ENCODE data around the gene KCNMB2.
"Not testable (repeated sequence)": the region's sequence is repeated elsewhere in the genome, so short reads cannot be mapped to it uniquely, and the experiment has no call there.

The KCNMB2 gene

DNA sequence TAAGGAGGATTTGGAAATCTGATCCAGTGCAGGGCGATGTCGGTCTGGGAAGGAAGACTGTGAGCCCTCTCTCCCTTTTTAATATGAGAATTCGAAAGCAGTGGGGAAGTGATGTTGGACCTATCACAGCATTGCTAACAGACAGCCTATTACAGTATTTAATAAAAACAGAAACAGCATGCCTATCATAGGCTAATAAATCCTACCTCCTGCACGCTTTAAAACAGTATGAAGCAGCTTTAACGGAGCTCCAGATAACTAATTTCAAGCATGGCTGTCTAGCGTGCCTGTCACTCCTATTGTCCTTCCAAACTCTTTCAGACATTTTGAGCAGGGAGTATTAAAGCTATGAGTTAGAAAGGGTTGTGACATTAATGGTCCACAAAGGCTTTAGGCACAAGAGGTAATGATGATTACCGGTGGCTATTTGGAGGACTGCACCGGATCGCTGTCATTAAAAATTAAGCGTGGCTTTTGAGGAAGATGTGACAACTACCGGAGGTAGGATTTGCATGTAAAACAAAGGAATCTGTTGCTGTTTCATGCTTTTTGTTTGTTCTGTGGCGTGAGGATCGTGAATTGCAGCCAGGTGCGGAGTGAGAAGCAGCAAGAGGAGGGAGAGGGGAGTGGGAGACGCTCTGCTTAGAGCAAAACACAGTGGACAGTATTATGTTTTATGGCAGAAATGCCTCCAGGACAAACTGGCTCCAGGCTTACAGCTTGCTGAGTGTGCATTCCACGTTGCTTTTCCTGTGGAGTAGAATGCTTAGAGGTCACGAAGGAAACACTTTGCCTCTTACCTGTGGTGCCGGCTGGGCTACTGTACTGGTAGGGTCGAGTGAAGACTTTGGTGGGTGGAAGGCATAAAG is at the start of gene KCNMB2:
TSS of gene KCNMB2 (plus strand) at position 226 of the 869 bp plus-strand sequence.
- DNase-seq, result no peak

DNA sequence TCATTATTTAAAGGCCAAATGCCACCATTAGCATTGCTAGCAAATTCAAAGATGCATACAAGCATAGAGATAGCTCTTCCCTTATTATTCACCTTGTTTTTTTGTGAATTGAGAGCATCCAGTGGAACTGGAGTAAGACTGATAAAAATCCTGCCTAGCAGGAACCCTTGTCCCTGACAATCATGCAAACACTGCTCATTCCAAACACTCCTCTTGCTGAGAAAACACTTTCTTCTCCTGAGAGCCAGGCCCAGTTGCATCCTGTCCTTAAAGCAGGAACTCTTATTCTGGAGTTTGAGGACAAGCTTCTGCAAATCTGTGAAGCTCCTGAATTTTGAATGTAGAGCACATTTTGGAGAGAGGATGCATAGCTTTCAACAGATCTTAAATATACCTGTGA is 49.3 kb upstream of the KCNMB2 start:
- no peak for DNase-seq

DNA sequence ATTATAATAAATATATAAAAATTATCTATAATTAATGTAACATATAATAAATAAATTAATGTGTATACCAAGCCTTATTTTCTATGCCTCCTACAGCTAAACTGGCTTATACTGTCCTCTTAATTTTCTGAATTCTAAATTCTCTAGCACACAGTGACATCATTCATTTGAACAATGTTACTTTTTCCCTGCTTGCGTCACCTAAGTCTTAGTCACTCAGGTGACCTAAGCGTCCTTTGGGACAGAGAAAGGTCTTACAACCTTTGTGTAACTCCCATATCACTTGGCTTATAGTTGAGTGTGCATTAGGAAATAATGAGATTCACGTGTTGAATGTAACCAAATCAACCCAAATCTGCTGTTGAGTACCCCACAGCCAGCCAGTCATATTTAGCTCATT is 48.5 kb upstream of the KCNMB2 start:
- DNase-seq, result no peak

DNA sequence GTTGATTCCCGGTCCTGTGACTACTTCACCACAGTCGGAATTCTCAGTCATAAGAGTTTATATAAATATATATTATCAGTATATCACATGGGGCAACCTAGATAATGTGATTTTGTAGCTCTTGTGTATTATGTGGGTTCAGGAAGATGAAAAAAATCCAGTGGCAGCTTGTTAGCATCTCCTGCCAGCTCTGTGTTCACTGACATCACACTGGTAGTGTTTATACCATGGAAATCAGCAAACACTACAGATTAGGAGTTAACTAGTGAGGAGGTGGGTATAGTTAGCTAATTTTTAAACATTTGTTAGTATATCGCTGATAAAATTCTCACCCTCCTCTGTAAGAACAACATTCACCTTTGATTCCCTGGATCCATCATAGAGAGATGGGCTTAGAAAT is 44.5 kb upstream of the KCNMB2 start:
- DNase-seq, result no peak

DNA sequence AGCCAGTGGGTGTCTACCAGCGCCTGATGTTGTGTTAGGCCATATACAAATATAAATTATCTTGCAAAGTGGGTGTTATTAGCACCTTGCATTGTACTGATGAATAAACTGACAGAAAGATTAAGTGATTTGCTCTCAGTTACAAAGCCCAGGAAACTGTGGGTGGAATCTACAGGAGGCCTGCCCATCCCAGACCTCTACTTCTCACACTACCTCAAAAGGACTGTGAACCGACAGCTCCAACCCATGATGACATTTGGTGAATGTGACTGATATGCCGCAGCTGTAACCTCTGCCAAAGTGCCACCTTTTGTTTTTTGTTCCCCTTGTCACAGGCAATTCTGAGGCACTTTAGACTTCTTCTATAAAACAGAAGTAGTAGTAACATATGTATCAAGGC is 43.7 kb upstream of the KCNMB2 start:
- no peak for DNase-seq

DNA sequence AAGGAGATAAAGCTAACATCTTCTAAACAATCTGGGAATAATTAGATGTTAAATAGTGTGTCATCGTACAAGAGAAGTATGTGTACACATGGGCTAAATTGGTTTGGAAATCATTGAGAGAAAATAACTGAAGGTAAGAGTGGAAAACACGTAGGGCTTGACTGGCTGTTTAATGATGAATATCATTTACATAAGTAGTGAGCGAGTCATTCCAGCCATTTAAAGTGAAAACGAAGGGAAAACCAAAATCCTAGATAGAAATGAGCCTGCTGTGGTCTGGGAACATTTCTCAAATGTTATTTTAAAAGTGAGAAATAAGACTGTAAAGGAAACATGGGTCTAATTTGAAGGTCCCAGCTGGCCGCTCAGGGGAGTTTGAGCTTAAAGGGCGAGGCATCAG is 41.9 kb upstream of the KCNMB2 start:
- DNase-seq, result no peak

DNA sequence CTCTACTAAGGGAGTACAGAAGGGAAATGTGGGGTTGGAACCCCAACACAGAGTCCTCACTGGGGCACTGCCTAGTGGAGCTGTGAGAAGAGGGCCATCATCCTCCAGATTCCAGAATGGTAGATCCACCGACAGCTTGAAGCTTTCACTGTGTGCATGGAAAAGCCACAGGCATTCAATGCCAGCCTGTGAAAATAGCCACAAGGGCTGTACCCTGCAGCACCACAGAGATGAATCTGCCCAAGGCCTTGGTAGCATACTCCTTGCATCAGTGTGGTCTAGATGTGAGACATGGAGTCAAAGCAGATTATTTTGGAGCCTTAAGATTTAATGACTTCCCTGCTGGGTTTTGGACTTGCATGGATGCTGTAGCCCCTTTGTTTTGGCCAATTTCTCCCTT is 39.3 kb upstream of the KCNMB2 start:
- no peak for DNase-seq

DNA sequence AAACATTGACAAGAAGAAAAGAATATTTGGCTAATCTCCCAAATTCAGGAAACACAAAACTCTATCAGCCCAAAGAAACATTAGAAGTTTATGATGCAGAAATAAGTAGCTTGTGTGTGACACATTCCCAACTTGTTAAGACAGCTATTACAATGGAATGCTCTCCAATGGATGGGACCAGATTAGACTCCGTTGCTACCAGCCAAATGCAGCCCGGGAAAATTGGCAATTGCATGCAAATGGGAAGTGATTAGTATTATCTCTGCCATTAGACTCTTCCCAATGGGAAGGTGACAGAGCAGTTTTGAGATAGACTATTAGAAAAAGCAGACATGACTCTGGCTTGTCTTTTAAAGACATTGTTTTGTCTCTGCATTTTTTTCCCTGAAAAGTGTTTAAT is 37.4 kb upstream of the KCNMB2 start:
- no peak for DNase-seq

DNA sequence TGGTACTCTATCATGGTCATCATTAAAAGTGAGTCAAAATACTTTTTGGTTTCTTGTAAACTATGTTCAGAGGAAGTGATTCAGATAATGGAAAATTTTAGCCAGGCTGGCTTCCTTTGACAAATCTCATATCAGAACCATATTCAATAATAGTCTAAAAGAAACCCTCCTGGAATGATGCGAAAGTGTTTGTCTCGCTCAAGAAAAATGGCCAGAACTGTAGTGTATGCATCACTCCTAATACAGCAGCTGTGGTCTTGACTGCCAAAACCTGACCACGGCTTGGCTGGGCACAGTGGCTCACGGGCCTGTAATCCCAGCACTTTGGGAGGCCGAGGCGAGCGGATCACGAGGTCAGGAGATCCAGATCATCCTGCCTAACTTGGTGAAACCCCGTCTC is 35.6 kb upstream of the KCNMB2 start:
- peak; percentile 21 for DNase-seq

DNA sequence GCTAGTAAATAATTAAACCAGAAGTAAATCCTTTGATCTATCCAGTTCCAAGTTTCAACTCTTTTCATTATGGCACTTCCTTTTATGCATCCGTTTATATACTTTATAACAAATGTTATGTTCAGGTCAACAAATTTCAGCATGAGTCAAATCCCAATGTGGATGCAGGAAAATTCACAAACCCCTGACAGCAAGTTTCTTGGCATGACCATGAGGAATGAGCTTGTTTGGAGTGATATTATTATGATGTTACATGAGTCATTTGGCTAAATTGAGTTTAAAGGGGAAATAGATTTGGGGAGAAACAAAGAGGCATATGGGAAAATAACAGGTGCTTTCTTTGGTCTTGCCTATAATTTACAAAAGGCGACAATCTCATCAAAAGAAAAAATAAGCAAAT is 32.1 kb upstream of the KCNMB2 start:
- DNase-seq, result no peak

DNA sequence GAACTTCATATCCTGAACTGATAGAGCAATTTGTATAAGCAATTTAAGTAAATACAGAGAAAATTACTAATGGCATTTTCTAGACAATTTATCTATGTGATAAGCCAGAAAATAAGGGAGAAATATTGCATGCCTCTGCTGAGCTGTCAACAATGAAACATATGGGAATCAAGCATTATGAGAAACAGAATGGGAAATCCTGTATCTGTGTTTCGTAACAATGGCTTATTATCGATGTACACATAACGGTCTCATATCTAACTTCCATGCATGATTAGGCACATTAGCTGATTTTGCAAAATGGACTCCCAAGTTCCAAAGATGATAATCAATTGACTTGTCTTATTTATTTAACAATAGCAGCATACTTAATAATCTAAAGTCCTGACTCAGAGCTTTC is 30.4 kb upstream of the KCNMB2 start:
- no peak for DNase-seq

DNA sequence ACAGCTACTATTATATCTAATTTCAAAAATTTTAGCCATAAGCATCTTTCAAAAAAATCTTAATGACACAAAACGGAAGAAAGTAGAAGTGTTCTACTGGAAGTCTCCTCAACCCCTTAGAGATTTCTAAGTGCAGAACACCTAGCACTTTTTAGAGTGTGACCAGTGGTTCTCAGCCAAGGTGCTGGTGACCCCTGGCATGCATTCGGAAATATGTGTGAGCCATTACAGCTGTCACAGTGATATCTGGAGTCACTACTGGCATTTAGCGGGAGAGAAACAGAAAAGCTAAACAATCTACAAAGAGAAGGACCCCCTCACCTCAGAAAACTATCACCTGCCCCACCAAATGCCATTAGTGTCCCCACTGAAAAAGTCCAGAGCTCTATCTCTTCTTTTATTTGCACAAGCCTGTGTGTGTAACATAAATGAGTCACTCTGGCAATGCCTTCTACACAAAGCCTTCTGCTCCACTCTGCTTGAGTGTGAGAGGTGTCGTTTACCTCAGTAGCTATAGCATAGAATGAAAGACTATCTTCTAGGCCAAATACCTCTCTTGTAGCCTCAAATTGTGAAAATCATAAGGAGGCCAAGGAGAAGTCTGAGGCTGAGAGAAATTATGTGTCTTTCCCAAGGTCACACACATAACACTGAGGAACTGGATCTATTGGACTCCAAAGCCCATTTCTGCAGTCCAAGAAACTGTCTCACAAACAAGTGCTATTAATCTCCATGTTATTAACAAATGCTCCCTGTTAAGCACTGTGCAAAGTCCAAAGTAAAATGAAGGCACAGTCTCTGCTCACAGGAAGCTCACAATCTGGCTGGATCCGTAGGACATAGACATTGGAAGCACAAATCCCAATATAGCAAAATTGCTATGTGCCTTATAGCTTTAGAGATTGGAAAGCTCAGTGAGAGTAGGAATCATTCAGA is 28.5 kb upstream of the KCNMB2 start:
- DNase-seq, result no peak

DNA sequence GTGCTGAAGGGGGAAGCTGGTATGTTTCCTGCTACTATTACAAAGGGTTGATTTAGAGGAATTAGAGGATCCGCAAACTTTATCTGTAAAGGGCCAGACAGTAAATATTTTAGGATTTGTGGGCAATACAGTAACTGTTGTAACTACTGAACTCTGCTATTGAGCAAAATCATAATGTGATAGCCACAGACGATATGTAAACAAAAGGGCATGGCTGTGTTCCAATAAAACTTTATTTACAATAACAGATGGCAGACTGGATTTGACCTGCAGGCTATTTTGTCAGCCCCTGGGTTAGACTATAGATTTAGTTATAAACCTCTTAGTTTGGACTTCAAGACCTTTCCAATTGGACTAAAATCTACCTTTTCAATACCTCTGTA is 27.8 kb upstream of the KCNMB2 start:
- no peak for DNase-seq

DNA sequence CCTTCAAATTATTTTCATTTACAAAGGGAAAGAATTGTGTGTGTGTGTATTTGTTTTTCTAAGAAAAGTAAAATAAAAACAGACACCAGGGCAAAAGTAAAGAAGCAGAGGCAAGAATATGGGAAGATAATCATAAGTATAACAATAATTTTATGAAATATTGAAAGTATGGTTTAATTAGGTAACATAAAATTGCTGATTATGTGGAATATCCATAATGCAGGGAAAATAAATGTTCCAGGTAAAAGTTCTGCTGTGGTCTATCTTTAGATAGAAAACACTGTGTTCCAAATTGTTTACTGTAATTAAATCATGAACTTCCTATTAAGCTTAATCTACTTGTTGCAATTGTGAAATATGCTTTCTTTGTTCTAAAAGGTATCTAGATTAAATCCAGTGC is 25.7 kb upstream of the KCNMB2 start:
- DNase-seq, result no peak

DNA sequence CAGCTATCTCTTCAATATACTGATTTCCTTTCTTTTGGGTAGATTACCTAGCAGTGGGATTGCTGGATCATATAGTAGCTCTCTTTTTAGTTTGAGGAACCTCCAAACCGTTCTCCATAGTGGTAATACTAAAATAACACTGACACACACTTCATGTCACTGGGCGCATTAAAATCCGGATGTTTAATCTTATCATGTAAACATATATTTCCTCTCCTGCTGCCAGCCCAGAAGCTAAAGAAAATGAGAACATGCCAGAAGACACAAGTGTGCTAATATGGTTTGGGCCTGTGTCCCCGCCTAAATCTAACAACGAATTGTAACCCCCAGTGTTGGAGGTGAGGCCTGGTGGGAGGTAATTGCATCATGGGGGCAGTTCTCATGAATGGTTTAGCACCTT is 23.6 kb upstream of the KCNMB2 start:
- DNase-seq, result no peak

DNA sequence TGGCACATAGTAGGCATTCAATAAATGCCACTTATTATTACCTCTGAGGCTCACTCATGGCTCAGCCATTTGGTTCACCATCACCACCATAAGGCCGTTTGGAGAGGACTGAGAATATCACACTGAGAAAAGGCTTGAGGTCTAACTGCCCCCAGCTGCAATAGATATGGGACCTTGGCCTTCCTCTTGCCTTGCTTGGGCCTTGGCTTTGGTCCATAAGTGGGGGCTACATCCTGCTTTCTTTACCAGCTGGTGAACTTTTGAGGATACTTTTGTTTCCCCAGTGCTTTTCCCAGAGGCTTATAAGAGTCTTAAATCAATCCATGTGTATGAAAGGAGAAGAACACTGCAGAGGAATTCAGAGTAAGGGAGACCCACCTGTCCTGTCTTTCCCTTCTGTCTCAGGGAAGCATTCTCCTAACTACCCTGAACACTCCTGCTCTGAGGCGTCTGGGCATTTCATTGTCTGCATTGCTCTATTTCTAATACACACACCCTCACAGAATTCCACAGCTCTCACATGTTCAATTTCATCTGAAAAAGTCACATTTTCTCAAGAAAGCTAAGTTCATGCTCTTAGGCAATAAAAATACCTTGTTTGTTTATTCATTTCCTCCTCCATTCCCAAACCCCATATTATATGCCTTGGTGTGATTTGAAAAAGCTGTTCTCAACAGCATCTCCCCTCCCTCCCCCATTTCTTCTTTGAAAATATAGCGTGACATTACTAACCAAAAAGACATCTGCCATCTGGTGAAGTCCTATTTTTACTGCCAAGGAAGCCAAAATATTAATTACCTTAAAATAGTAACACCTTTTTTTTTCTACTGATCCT is 22.5 kb upstream of the KCNMB2 start:
- DNase-seq, result peak; percentile 16

DNA sequence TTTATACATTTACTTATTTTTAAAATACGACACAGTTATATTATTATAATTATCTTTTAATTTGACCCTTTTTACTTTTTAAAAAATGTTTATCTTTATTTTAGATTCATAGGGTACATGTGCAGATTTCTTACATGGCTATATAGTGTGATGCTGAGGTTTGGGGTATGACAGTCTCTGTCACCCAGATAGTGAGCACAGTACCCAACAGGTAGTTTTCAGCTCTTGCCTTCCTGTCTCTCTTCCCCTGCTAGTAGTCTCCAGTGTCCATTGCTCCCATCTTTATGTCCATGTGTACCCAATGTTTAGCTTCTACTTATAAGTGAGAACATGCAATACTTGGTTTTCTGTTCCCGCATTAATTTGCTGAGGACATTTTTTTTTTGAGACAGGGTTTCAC is 21.8 kb upstream of the KCNMB2 start:
- DNase-seq, result no peak

DNA sequence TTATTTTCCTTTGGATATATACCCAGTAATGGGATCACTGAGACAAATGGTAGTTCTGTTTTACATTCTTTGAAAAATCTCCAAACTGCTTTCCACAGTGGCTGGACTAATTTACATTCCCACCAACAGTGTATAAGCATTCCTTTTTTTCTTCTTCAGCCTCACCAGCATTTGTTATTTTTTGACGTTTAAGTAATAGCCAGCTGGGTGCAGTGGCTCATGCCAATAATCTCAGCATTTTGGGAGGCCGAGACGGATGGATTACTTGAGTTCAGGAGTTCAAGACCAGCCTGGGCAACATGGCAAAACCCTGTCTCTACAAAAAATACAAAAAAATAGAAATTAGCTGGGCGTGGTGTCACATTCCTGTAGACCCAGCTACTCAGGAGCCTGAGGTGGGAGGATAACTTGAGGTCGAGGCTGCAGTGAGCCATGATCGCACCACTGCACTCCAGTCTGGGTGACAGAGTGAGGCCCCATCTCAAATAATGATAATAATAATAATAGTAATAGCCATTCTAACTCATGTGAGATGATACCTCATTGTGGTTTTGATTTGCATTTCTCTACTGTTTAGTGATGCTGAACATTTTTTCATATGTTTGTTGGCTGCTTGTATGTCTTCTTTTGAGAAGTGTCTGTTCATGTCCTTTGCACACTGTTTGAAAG is 21.0 kb upstream of the KCNMB2 start:
- not testable (repeated sequence) for DNase-seq

DNA sequence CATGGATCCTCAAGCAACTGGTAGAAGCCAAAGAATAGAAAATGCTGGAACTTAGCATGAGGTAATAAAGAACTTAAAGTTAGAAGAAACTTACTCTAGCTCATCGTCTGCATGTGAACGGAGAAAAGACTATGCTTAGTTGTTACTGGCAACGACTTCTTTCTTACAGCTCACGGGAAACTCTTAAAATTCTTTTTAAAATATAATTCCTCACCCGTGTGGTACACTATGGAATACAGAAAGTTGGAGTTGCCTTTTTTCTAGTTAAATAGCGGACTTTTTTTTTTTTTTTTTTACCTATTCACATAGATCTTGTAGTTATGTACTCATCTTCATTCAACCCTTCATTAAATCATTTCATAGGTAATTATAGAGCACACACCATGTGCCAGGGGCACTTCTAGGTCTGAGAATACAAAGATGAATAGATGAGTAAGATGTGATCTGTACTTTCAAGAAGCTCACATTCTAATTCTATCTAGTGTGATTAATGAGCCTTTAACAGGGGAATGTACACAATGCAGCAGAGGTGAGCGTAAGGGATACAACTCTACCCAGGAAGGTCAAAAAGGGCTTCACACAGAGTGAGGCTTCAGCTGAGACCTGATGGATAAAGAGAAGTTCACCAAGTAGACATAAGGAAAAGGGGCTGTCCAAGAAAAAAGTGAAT is 18.4 kb upstream of the KCNMB2 start:
- no peak for DNase-seq

DNA sequence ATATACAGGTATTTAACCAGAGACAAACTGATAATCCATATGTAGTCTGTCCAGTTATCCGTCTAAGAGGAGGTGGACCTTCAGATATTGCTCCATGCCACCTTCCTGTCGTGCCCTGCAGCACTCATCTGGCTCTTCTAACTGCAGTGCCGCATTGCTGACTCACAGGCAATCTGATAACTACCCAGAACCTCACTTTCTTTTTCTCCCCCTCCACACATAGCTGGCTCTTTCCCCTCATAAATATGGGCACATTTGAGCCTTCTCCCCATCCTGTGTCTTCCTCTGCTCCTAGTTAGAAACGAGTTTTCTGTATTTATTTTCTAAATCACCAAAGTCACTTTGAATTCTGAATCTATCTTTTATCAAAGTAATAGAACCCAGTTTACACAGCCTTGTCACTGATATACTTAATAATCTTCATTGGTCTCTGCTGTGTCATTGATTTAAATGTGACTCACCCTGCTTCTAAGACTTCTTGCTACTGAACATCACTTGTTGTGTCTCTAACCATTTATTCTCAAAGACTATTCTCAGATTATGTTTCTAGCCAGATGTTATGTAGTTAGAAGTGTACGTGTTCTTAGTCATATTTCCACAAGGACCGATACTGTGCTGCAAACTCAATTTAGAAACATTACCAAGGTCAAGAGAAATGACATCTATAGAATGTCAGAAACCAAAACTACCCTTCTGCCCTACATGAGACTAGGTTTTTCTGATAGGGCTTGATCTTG is 17.4 kb upstream of the KCNMB2 start:
- peak; percentile 35 for DNase-seq

DNA sequence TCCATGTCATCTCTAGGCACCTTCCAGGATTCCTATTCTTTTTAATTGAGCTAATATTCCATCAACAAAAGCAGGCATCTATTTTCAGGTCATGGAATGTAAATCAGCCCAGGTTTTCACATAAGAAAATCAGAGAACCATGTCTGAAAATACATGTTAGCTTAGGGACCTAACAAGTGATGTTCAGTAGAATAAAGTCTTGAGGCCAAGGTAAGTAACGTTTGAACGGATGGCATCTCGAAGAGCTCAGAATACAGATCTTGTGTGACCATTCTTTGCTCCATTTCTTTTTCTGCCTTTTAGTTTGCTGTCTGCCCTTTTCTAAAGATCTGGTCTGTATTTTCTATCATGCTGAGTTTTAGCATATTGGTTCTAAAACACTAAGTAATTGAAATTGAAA is 16.5 kb upstream of the KCNMB2 start:
- DNase-seq, result no peak
